Measurements from ENCODE around the gene POLR3K. TPM values are rescaled to one million over a fixed set of nuclear protein-coding genes. Genes with fewer than 3 reads are reported as not detected.
"Not testable (repeated sequence)": the region's sequence is repeated elsewhere in the genome, so short reads cannot be mapped to it uniquely, and the experiment has no call there.

Gene POLR3K
- polyA plus RNA-seq, 1 donor = 6.7 TPM

GRCh38 chr16:42691-43090, 10.7 kb downstream of the POLR3K start:
- DNase-seq (ENCODE audit: low read depth) = no peak

- no peak for DNase-seq (ENCODE audit: low read depth)
Observed at GRCh38 chr16:42069-42457, 11.3 kb downstream of the POLR3K start.

- DNase-seq (ENCODE audit: low read depth) = no peak
Observed at GRCh38 chr16:41439-42068, 11.9 kb downstream of the POLR3K start.

GRCh38 chr16:38941-39892, 14.2 kb downstream of the POLR3K start:
- no peak for DNase-seq (ENCODE audit: low read depth)

GRCh38 chr16:38206-38605, 15.2 kb downstream of the POLR3K start:
- DNase-seq (ENCODE audit: low read depth) = not testable (repeated sequence)

GRCh38 chr16:37511-37910, 15.9 kb downstream of the POLR3K start:
- no peak for DNase-seq (ENCODE audit: low read depth)

- no peak for DNase-seq (ENCODE audit: low read depth)
Observed at GRCh38 chr16:36336-36984, 16.9 kb downstream of the POLR3K start.

GRCh38 chr16:35678-36305, 17.6 kb downstream of the POLR3K start:
- no peak for DNase-seq (ENCODE audit: low read depth)

- DNase-seq (ENCODE audit: low read depth) = no peak
Observed at GRCh38 chr16:35011-35677, 18.3 kb downstream of the POLR3K start.

GRCh38 chr16:34648-34987, 18.8 kb downstream of the POLR3K start:
- DNase-seq (ENCODE audit: low read depth) = no peak

GRCh38 chr16:33877-34647, 19.3 kb downstream of the POLR3K start:
- DNase-seq (ENCODE audit: low read depth) = no peak

GRCh38 chr16:33154-33876, 20.1 kb downstream of the POLR3K start:
- not testable (repeated sequence) for DNase-seq (ENCODE audit: low read depth)

- not testable (repeated sequence) for DNase-seq (ENCODE audit: low read depth)
Observed at GRCh38 chr16:30627-31026, 22.8 kb downstream of the POLR3K start.

- DNase-seq (ENCODE audit: low read depth) = not testable (repeated sequence)
Observed at GRCh38 chr16:25926-26348, 27.5 kb downstream of the POLR3K start.

GRCh38 chr16:24151-24550, 29.3 kb downstream of the POLR3K start:
- not testable (repeated sequence) for DNase-seq (ENCODE audit: low read depth)

- DNase-seq (ENCODE audit: low read depth) = not testable (repeated sequence)
Observed at GRCh38 chr16:20886-21285, 32.5 kb downstream of the POLR3K start.

GRCh38 chr16:17062-17765, 36.2 kb downstream of the POLR3K start:
- DNase-seq (ENCODE audit: low read depth) = not testable (repeated sequence)

- DNase-seq (ENCODE audit: low read depth) = not testable (repeated sequence)
Observed at GRCh38 chr16:10772-11171, 42.6 kb downstream of the POLR3K start.

GRCh38 chr16:9903-10665, 43.3 kb downstream of the POLR3K start:
- DNase-seq (ENCODE audit: low read depth) = no peak

Data from forelimb muscle (tissue), 1 donor.